Choroid plexus epithelial cell (primary cell): ENCODE measurements around the gene CELF2.

Experiments used
- DNase-seq: peaks from one replicate; pipeline ENCODE4 v3.0.0-alpha.2; 2010; ENCODE audit warnings: low read depth
- H3K4me3 ChIP-seq: 2 replicates; pipeline ENCODE4 v1.5.1; 2011; ENCODE audit warnings: low read depth, mild to moderate bottlenecking, control low read depth, low read length, moderate library complexity
- CTCF ChIP-seq: conservative IDR thresholded peaks from 2 replicates; pipeline ENCODE4 v1.5.1; 2011; ENCODE audit warnings: low read depth, mild to moderate bottlenecking, control low read depth, inconsistent platforms, low read length, moderate library complexity

CELF2 gene

GRCh38 chr10:11068861-11069633, 51.4 kb downstream of the CELF2 start:
- TF ChIP-seq CTCF: no peak
- DNase-seq: no peak
- no peak overlapping the region for H3K4me3 ChIP-seq

GRCh38 chr10:11073410-11073809, 55.7 kb downstream of the CELF2 start:
- no peak for TF ChIP-seq CTCF
- no peak overlapping the region for H3K4me3 ChIP-seq
- DNase-seq: no peak

GRCh38 chr10:11074536-11075267, 57.0 kb downstream of the CELF2 start:
- no peak overlapping the region for H3K4me3 ChIP-seq
- TF ChIP-seq CTCF: no peak
- DNase-seq: no peak

GRCh38 chr10:11076221-11076620, 58.5 kb downstream of the CELF2 start:
- H3K4me3 ChIP-seq: no peak overlapping the region
- DNase-seq: no peak
- no peak for TF ChIP-seq CTCF

GRCh38 chr10:11080564-11080984, 62.9 kb downstream of the CELF2 start:
- H3K4me3 ChIP-seq: no peak overlapping the region
- no peak for DNase-seq
- no peak for TF ChIP-seq CTCF

- no peak for TF ChIP-seq CTCF
- no peak for DNase-seq
- H3K4me3 ChIP-seq: no peak overlapping the region
Observed at GRCh38 chr10:11081408-11081807, 63.7 kb downstream of the CELF2 start.
